HEK293 (cell line): ENCODE data around the gene BLTP3B.

Experiments used
- GLIS1 ChIP-seq: fragments of 450-650 bp; formaldehyde crosslinking; IDR thresholded peaks from 2 replicates; pipeline ENCODE4 v1.5.1; 2016; ENCODE audit warnings: missing biosample characterization, missing genetic modification characterization
- KLF1 ChIP-seq: fragments of 450-650 bp; formaldehyde crosslinking; IDR thresholded peaks from 2 replicates; pipeline ENCODE4 v1.5.1; 2016; ENCODE audit warnings: missing biosample characterization, missing genetic modification characterization
- KLF7 ChIP-seq: fragments of 450-650 bp; formaldehyde crosslinking; IDR thresholded peaks from 2 replicates; pipeline ENCODE4 v1.5.1; 2016; ENCODE audit warnings: missing biosample characterization, missing genetic modification characterization, borderline replicate concordance
- KLF9 ChIP-seq: fragments of 450-650 bp; formaldehyde crosslinking; IDR thresholded peaks from 2 replicates; pipeline ENCODE4 v1.5.1; 2016; ENCODE audit warnings: missing biosample characterization, missing genetic modification characterization, low read depth
- YY1 ChIP-seq: fragments of 450-650 bp; formaldehyde crosslinking; IDR thresholded peaks from 2 replicates; pipeline ENCODE4 v1.5.1; 2018; ENCODE audit warnings: missing biosample characterization, missing genetic modification characterization
- ZBTB7A ChIP-seq: fragments of 450-650 bp; formaldehyde crosslinking; IDR thresholded peaks from 2 replicates; pipeline ENCODE4 v1.5.1; 2016; ENCODE audit warnings: low read depth, missing biosample characterization, missing genetic modification characterization
- ZEB2 ChIP-seq: fragments of 450-650 bp; formaldehyde crosslinking; IDR thresholded peaks from 2 replicates; pipeline ENCODE4 v1.5.1; 2016; ENCODE audit warnings: missing biosample characterization, missing genetic modification characterization
- ZFHX2 ChIP-seq: fragments of 450-650 bp; formaldehyde crosslinking; conservative IDR thresholded peaks from 2 replicates; pipeline ENCODE4 v1.5.1; 2016; ENCODE audit warnings: missing biosample characterization, missing genetic modification characterization
- ZIC2 ChIP-seq: fragments of 450-650 bp; formaldehyde crosslinking; IDR thresholded peaks from 2 replicates; pipeline ENCODE4 v1.5.1; 2016; ENCODE audit warnings: missing biosample characterization, missing genetic modification characterization
- ZNF121 ChIP-seq: fragments of 450-650 bp; formaldehyde crosslinking; IDR thresholded peaks from 2 replicates; pipeline ENCODE4 v1.5.1; 2016; ENCODE audit warnings: missing biosample characterization, missing genetic modification characterization
- ZNF146 ChIP-seq: fragments of 450-650 bp; formaldehyde crosslinking; IDR thresholded peaks from 2 replicates; pipeline ENCODE4 v1.5.1; 2016; ENCODE audit warnings: missing biosample characterization, missing genetic modification characterization
- ZNF19 ChIP-seq: fragments of 450-650 bp; formaldehyde crosslinking; IDR thresholded peaks from 2 replicates; pipeline ENCODE4; 2016; ENCODE audit warnings: missing biosample characterization, missing genetic modification characterization, low read depth
- ZNF2 ChIP-seq: fragments of 450-650 bp; formaldehyde crosslinking; IDR thresholded peaks from 2 replicates; pipeline ENCODE4 v1.5.1; 2016; ENCODE audit warnings: missing biosample characterization, missing genetic modification characterization
- ZNF202 ChIP-seq: fragments of 450-650 bp; formaldehyde crosslinking; IDR thresholded peaks from 2 replicates; pipeline ENCODE4 v1.5.1; 2016; ENCODE audit warnings: missing biosample characterization, missing genetic modification characterization, borderline replicate concordance
- ZNF214 ChIP-seq: fragments of 450-650 bp; formaldehyde crosslinking; IDR thresholded peaks from 2 replicates; pipeline ENCODE4 v1.5.1; 2017; ENCODE audit warnings: missing biosample characterization, mild to moderate bottlenecking, missing genetic modification characterization, borderline replicate concordance
- ZNF274 ChIP-seq, 2 experiments: fragments of 200-500 bp in 1 of 2; fragments of 450-650 bp in 1 of 2; sonication (Bioruptor generic) in 1 of 2; formaldehyde crosslinking in 1 of 2; IDR thresholded peaks; 2 replicates each; pipeline versions ENCODE4 v1.5.1 to v1.6.1; 2014 to 2016; ENCODE audit warnings: borderline replicate concordance in 1 of 2, inconsistent platforms in 1 of 2, low read length in 1 of 2, missing biosample characterization in 1 of 2, missing genetic modification characterization in 1 of 2
- ZNF302 ChIP-seq: fragments of 450-650 bp; formaldehyde crosslinking; IDR thresholded peaks from 2 replicates; pipeline ENCODE4 v1.5.1; 2016; ENCODE audit warnings: missing biosample characterization, missing genetic modification characterization, low read depth
- ZNF311 ChIP-seq: fragments of 450-650 bp; formaldehyde crosslinking; IDR thresholded peaks from 2 replicates; pipeline ENCODE4 v1.5.1; 2017; ENCODE audit warnings: missing biosample characterization, missing genetic modification characterization, borderline replicate concordance
- ZNF426 ChIP-seq: fragments of 450-650 bp; formaldehyde crosslinking; IDR thresholded peaks from 2 replicates; pipeline ENCODE4 v1.5.1; 2017; ENCODE audit warnings: missing biosample characterization, missing genetic modification characterization, mild to moderate bottlenecking, inconsistent platforms, moderate library complexity
- ZNF560 ChIP-seq: fragments of 450-650 bp; formaldehyde crosslinking; IDR thresholded peaks from 2 replicates; pipeline ENCODE4 v1.5.1; 2017; ENCODE audit warnings: missing biosample characterization, missing genetic modification characterization, borderline replicate concordance
- ZNF621 ChIP-seq: fragments of 450-650 bp; formaldehyde crosslinking; IDR thresholded peaks from 2 replicates; pipeline ENCODE4 v1.5.1; 2017; ENCODE audit warnings: missing biosample characterization, missing genetic modification characterization
- ZNF660 ChIP-seq: fragments of 450-650 bp; IDR thresholded peaks from 2 replicates; pipeline ENCODE4 v1.5.1; 2018; ENCODE audit warnings: missing biosample characterization, mild to moderate bottlenecking, missing genetic modification characterization
- ZNF776 ChIP-seq: fragments of 450-650 bp; formaldehyde crosslinking; IDR thresholded peaks from 2 replicates; pipeline ENCODE4 v1.5.0; 2017; ENCODE audit warnings: missing biosample characterization, missing genetic modification characterization, borderline replicate concordance
- ZXDB ChIP-seq: fragments of 450-650 bp; formaldehyde crosslinking; IDR thresholded peaks from 2 replicates; pipeline ENCODE4 v1.5.1; 2016; ENCODE audit warnings: missing biosample characterization, missing genetic modification characterization
- TF ChIP-seq, protein P1 (sequence below): fragments of 450-650 bp; formaldehyde crosslinking; IDR thresholded peaks from 2 replicates; pipeline ENCODE4 v1.5.1; 2016; ENCODE audit warnings: missing biosample characterization, missing genetic modification characterization
- TF ChIP-seq, protein P2 (sequence below): fragments of 450-650 bp; formaldehyde crosslinking; IDR thresholded peaks from 2 replicates; pipeline ENCODE4 v1.5.1; 2016; ENCODE audit warnings: missing biosample characterization, missing genetic modification characterization
- TF ChIP-seq, protein P3 (sequence below): fragments of 450-650 bp; formaldehyde crosslinking; IDR thresholded peaks from 2 replicates; pipeline ENCODE4 v1.5.1; 2016; ENCODE audit warnings: missing biosample characterization, missing genetic modification characterization
- TF ChIP-seq, protein P4 (sequence below): fragments of 450-650 bp; formaldehyde crosslinking; IDR thresholded peaks from 2 replicates; pipeline ENCODE4 v1.5.1; 2017; ENCODE audit warnings: missing biosample characterization, missing genetic modification characterization
- TF ChIP-seq, protein P5 (sequence below): fragments of 450-650 bp; formaldehyde crosslinking; IDR thresholded peaks from 2 replicates; pipeline ENCODE4 v1.5.1; 2016; ENCODE audit warnings: missing biosample characterization, missing genetic modification characterization

BLTP3B gene

DNA sequence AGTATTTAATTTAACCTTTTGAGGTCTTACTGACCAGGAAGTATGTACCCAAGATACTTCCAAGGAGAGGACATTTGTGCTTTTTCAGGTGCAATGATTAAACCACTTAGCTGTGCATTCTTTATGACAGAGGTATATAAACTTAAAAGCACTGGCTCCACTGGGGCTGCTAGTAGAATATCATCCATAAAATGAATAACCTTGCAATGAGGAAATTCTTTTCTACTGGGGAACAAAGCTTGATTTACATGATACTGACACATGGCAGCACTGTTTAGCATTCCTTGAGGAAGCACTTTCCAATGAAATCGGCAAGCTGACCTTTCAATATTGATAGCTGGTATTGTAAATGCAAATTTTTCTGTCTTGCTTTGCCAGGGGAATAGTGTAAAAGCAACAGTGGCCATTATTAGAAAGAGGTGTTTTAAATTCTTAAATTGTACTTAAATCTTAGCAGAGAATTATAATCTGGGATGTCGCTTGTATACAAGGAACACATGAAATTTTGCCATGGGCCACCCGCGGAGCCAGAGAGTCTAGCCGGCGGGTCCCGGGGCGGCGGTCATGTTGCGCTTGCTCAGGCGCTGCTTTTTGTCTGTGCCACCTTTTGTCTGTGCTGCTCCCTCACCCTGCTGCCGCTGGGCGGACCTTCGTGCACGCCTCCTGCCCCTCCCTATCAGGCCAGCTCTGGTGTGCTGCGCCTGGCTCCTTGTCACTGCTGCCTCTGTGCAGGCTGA, 20.9 kb upstream of the BLTP3B start (continued):
- peak; percentile 78 for TF ChIP-seq ZNF660 (tag by site-specific recombination)
- TF ChIP-seq, protein P1, sequence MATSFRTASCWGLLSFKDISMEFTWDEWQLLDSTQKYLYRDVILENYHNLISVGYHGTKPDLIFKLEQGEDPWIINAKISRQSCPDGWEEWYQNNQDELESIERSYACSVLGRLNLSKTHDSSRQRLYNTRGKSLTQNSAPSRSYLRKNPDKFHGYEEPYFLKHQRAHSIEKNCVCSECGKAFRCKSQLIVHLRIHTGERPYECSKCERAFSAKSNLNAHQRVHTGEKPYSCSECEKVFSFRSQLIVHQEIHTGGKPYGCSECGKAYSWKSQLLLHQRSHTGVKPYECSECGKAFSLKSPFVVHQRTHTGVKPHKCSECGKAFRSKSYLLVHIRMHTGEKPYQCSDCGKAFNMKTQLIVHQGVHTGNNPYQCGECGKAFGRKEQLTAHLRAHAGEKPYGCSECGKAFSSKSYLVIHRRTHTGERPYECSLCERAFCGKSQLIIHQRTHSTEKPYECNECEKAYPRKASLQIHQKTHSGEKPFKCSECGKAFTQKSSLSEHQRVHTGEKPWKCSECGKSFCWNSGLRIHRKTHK, result no peak
- no peak for TF ChIP-seq ZNF426 (tag by site-specific recombination)
- TF ChIP-seq ZBTB7A (tag by site-specific recombination), result no peak
- TF ChIP-seq ZNF19 (tag by site-specific recombination), result no peak
- no peak for TF ChIP-seq ZNF274 (IDR thresholded peaks at IDR 0.05; ENCODE audit: low read length)
- TF ChIP-seq ZNF274 (tag by site-specific recombination; IDR thresholded peaks at IDR 0.05; ENCODE audit: borderline replicate concordance), result no peak
- TF ChIP-seq ZXDB (tag by site-specific recombination), result no peak
- TF ChIP-seq, protein P2, sequence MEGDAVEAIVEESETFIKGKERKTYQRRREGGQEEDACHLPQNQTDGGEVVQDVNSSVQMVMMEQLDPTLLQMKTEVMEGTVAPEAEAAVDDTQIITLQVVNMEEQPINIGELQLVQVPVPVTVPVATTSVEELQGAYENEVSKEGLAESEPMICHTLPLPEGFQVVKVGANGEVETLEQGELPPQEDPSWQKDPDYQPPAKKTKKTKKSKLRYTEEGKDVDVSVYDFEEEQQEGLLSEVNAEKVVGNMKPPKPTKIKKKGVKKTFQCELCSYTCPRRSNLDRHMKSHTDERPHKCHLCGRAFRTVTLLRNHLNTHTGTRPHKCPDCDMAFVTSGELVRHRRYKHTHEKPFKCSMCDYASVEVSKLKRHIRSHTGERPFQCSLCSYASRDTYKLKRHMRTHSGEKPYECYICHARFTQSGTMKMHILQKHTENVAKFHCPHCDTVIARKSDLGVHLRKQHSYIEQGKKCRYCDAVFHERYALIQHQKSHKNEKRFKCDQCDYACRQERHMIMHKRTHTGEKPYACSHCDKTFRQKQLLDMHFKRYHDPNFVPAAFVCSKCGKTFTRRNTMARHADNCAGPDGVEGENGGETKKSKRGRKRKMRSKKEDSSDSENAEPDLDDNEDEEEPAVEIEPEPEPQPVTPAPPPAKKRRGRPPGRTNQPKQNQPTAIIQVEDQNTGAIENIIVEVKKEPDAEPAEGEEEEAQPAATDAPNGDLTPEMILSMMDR, result peak; percentile 78
- TF ChIP-seq, protein P3, sequence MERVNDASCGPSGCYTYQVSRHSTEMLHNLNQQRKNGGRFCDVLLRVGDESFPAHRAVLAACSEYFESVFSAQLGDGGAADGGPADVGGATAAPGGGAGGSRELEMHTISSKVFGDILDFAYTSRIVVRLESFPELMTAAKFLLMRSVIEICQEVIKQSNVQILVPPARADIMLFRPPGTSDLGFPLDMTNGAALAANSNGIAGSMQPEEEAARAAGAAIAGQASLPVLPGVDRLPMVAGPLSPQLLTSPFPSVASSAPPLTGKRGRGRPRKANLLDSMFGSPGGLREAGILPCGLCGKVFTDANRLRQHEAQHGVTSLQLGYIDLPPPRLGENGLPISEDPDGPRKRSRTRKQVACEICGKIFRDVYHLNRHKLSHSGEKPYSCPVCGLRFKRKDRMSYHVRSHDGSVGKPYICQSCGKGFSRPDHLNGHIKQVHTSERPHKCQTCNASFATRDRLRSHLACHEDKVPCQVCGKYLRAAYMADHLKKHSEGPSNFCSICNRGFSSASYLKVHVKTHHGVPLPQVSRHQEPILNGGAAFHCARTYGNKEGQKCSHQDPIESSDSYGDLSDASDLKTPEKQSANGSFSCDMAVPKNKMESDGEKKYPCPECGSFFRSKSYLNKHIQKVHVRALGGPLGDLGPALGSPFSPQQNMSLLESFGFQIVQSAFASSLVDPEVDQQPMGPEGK (tag by site-specific recombination), result 0 out of 2 replicates have a peak, but pooled peaks have one; percentile 42
- TF ChIP-seq KLF9, result peak; percentile 75
- TF ChIP-seq ZEB2 (tag by site-specific recombination), result peak; percentile 23; the same call in 1 of the 2 replicates
- no peak for TF ChIP-seq YY1 (tag by site-specific recombination)
- TF ChIP-seq, protein P4, sequence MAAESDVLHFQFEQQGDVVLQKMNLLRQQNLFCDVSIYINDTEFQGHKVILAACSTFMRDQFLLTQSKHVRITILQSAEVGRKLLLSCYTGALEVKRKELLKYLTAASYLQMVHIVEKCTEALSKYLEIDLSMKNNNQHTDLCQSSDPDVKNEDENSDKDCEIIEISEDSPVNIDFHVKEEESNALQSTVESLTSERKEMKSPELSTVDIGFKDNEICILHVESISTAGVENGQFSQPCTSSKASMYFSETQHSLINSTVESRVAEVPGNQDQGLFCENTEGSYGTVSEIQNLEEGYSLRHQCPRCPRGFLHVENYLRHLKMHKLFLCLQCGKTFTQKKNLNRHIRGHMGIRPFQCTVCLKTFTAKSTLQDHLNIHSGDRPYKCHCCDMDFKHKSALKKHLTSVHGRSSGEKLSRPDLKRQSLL (tag by site-specific recombination), result peak; percentile 87
- TF ChIP-seq ZFHX2 (tag by site-specific recombination), result no peak
- no peak for TF ChIP-seq ZNF214 (tag by site-specific recombination)
- no peak for TF ChIP-seq ZNF2
- TF ChIP-seq ZNF302 (tag by site-specific recombination), result no peak
- TF ChIP-seq, protein P5, sequence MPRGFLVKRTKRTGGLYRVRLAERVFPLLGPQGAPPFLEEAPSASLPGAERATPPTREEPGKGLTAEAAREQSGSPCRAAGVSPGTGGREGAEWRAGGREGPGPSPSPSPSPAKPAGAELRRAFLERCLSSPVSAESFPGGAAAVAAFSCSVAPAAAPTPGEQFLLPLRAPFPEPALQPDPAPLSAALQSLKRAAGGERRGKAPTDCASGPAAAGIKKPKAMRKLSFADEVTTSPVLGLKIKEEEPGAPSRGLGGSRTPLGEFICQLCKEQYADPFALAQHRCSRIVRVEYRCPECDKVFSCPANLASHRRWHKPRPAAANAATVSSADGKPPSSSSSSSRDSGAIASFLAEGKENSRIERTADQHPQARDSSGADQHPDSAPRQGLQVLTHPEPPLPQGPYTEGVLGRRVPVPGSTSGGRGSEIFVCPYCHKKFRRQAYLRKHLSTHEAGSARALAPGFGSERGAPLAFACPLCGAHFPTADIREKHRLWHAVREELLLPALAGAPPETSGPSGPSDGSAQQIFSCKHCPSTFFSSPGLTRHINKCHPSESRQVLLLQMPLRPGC (tag by site-specific recombination), result no peak
- TF ChIP-seq ZIC2 (tag by site-specific recombination), result peak; percentile 58; the same call in 1 of the 2 replicates
- no peak for TF ChIP-seq ZNF621 (tag by site-specific recombination)
- no peak for TF ChIP-seq ZNF146 (tag by site-specific recombination)
- no peak for TF ChIP-seq ZNF202 (tag by site-specific recombination)
- 0 out of 2 replicates have a peak, but pooled peaks have one; percentile 48 for TF ChIP-seq KLF7 (tag by site-specific recombination)
- peak; percentile 63 for TF ChIP-seq KLF1 (tag by site-specific recombination)
- TF ChIP-seq ZNF121, result no peak
- peak; percentile 55 for TF ChIP-seq GLIS1 (tag by site-specific recombination)
- no peak for TF ChIP-seq ZNF560
- no peak for TF ChIP-seq ZNF776
- no peak for TF ChIP-seq ZNF311 (tag by site-specific recombination)
